Measurements from ENCODE around the gene CASZ1.
A peak's percentile ranks its signal among the peaks of the same experiment; 100 is the strongest.

CASZ1 gene

DNA sequence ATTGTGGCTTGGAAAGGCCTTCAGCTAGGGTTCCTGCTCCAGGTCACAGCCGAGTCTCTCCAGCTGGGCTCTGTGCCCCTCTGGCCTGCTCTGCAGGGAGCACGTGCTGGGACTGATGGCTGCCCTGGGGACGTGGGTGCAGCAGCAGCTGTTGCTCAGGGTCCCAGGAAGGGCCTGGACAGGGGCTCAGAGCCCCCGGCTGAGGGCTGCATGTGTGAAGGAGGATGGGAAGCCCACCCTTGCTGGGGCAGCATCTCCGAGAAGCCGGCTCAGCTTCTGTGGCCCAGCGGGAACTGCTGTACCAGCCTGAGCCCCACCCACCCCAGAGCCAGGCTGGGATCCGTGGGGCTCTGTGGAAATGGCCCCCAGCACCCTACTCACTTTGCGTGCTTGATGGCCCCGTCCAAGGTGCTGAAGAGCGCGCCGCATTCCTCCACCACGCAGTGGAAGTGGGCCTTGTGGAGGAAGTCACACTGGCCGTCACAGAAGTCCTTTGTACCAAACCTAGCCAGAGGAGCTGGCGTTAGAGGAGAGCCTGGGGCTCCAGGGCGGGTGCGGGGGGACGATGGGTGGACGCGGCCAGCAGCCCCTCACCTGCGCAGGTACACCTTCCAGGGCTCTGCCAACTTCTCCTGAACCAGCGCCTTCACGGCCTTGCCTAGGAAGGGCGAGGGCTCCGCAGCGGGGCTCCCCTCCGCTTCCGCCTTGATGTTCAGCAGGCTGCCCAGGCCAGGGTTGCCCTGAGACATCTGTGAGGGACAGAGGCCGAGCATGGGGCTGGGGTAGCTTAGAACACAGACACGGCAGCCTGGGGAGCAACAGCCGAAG is 147.5 kb downstream of the CASZ1 start:
- DNase-seq, result no peak

DNA sequence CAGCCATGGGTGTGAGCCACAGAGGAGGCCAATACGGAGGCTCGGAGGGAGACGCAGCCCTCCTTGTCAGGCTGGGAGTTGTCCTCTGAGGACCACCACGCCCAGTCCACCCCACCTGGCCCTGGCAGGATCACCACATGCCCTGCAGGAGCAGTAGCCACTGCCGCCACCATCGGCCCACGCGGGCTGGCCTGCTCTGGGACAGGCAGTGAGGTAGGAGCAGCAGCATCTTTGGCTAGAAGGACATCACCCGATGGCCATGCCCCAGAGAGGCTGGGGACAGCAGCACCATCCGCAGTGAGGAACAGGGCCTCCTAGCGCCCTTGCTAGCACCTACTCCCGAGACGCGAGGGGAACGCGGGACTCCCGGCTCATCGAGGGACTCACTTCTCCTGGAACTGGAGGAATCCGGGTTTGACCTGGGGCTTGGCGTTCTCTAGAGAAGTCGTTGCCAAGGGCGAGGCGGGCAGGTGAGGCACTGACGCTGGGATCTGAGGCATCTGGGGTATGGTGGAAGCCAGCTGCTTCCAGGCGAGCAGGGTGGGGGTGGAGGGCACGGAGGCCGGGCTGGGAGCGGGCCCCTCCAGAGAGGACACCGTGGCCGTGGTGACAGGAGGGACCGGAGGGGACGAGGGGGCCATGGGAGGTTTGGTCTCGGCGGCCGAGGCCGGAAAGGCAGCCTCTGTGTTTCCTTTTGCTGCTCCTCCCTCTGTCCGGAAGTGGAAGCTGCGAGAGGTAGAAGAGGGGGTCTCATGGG is 148.9 kb downstream of the CASZ1 start:
- no peak for DNase-seq

DNA sequence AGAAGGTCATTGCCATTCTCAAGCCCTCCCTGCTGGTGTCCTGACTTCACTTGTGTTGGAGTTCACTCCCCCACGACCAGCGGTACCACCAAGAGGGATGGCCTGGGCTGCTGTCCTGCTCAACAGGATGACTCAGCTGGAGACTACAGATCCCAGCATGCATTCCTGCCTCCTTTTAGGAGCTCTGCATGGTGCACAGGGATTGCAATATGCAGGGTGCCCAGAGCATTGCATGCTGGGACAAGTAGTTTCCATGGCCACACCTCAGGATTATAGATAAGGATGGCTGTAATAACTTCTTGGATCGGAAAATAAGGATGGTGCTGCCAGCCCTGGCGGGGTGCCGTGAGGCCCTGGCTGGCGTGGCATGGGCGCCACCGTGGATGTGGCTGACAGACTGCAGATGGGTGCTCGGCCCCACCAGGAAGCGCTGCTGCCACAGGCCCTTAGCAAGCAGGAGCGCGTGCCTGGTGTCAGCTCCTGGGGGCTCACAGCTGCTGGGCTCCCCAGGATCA is 150.0 kb downstream of the CASZ1 start:
- no peak for DNase-seq

DNA sequence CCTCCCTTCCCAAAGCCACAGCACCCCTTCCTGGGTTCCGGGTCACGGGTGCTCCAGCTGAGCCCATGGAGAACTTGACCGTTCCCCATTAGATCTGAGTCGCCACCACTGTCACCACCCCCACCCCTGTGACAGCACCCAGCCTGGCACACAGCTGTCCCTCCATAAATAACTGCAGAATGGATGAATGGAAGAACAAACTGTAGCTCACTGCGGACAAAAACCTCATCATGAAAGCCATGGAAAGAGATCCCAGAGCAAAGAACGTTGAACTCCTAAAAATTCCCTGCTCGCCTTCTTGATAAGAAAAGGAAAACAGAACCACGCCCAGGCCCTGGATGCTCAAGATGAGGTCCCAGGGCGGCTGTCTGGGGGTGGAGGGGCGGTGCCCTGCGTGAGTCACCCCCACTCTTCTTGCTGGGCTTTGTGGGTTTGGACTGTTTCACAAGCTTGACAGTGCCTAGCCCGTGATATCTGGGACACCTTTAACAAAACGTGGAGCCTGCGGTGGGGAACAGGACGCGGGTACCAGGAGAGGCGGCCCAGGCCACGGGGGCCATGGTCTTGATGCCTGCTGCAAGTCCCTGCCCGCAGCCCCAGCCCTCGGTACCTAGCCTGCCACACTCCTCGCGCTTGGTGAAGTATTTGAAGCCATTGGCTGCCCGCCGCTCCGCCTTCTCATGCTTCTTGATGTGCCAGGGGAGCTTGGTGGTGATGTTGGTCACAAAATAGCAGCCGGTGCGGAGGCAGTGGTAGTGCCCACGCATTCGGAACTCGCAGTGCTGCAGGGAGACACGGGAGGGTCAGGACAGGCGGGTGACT is 151.9 kb downstream of the CASZ1 start:
- DNase-seq, result no peak

DNA sequence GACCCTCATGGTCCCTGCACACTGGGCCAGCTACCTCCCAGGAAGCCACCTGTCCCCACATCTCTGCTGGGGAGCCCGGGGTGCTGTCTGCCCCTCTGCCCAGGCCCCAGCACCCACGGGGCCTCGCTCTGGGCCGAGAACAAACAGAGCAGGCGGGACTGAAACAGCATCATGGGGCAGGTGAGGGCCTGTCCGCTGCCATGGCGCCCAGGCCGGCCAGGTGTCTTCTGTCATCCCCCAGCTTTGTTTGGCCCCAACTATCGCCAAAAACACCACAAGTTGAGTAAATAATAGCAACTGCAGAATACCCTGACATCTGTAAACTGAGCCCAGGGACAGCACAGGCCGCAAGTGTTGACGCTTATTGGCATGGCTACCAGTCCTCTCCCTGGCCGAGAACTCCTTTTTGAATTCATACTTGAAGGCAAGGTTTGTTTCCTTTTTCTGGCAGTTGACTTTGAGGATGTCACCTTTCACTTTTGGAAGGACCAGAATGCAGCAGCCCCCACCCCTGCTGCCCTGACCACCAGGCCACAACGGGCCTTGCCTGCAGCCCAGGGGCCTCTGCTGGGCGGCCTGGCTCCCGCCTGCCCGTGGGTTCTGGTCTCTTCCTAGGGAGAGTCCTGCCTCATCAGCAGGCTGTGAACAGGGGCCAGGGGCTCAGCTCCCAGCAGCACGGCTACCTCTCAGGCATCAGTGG is 152.7 kb downstream of the CASZ1 start:
- DNase-seq, result peak; percentile 15

DNA sequence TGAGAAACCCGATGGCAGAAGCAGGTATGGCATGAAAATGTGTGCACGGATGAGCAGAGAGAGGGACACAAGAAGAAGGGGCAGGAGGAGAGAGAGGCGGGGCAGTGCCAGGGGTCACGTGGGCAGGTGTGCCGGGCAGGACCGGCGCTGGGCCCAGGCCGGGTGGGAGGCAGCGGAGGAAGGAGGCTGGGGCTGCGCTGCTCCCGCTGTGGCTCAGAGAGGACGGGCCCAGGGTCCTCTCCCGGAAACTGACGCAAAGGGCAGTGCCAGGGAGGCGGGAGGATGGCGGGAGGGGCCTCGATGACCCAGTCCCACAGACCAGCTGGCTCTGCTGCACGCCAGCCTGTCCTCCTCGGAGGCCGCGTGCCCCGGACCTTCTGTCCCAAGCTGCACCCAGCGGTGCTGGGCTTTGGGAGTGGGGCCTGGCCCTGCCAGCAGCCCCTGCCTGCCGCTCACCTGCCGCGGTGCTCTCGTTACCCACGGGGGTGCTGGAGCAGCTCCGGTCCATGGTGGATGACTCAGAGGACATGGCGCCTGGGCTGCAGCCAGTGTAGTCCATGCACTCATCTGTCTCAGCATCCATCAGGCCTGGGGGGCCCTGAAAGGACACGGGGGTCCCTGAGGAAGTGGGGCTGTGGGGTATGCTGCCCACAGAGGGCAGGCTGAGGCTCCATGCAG is 153.9 kb downstream of the CASZ1 start:
- no peak for DNase-seq

DNA sequence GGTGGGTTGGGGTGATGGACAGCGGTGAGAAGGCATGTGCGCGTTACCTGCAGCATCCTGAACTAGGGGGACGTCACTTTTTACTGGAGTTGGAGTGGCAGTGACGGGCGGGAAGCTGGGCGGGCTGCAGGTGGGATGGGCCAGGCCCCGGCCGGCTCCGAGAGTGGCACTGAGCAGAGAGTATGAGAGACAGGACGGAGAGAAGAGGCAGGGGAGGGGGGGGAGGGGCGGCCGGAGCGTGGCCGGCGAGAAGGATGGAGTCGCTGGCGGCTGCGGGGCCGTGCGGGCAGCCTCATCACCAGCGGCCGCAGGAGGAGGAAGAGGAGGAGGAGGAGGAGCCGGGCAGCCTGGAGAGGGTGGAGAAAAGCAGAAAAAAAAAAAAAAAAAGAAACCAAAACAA is 154.5 kb downstream of the CASZ1 start:
- DNase-seq, result no peak

DNA sequence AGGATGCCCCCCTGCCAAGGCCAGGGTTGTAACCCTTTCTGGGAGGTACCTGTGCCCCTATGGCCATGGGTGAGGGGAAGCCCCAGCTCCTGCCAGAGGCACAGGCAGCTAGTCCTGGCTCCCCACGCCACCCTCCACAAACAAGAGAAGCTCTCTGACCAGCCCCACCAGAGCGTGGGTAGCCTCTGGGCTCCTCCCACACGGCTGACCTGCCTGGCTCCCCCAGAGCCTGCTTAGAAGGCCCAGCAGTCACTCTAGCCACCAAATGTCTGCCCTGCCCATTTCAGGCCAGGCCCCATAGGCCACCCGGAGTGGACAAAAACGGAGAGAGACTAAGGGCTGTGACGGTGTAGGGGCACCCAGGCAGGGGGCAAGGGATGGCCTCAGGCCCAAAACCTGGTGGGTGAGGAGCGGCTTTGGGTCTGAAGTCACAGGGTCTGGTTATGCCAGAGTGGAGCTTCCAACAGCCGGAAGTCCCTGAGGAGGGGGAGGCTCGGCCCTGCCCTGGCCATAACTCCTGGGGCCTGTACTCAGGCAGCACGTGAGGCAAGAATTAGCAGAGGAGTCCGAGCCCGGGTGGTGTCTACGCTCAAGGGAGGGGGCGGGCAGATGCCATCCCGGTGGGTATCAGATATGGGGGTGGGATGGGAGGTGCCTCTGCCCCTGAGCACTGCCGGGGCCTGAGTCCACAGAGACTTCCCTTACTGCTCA is 155.4 kb downstream of the CASZ1 start:
- DNase-seq, result no peak

DNA sequence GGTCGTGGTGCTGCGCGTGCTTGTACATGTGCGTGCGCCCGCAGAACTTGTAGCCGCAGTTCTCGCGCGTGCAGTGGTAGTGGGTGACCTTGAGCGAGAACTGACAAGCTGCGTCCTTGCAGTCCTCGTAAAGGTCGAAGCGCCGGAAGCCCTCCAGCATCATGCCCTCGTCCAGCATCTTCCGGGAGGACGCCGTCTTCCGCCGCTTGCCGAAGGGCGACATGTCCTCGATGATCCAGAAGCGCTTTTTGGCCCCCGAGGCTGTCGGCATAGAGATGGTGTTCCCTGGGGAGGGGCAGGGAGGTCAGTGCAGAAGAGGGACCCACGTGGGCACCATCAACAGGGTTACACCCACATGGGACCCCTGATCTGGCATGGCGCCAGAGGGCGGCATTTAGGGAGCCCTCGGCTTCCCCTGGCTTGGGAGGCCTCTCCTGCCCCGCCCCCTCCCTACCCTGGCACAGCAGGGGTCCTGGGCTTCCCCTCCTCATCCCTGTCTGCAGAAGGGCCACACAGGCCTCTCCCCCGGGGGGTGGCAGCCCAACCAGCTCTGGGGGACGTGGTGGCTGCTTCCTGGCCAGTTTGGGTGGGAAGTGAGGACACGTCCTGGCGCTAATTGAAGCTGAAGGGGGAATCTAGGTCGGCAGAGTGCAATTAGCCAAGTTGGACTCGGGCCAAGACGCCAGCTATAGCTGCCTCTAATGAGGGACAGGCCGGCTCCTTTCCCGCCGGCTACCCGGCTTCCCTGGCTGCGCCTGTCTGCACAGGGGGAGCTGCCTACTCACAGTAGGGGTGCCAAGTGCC is 156.5 kb downstream of the CASZ1 start:
- peak; percentile 77 for DNase-seq

DNA sequence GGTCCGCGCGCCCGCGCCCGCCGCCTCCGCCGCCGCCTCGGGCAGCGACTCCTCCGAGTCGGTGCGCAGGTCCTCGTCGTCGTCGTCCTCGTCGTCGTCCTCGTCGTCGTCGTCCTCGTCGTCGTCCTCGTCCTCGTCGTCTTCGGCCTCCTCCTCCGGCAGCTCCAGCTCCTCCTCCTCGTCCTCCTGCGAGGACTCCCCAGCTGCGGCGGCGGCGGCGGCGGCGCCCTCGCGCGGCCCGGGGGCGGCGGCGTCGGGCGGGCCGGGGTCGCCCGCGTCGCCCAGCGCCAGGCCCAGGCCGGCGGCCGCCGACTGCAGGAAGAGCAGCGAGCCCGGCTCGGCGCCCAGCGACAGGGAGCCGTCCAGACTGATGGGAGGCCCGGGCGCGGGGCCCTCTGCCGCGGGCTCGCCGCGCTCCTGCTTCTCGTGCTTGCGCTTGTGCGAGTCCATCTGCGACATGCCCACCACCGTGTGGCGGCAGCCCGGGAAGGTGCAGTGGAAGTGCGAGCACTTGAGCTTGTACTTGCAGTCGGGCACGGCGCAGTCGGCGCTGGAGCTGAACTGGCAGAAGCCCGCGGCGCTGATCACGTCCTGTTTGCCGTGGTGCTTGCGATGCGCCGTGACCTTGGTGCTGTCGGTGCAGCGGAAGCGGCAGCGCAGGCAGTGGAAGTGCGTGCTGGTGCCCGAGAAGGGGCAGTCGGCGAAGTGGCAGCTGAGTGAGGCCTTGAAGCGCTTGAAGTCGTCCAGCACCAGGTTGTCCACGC is 157.3 kb downstream of the CASZ1 start:
- no peak for DNase-seq

DNA sequence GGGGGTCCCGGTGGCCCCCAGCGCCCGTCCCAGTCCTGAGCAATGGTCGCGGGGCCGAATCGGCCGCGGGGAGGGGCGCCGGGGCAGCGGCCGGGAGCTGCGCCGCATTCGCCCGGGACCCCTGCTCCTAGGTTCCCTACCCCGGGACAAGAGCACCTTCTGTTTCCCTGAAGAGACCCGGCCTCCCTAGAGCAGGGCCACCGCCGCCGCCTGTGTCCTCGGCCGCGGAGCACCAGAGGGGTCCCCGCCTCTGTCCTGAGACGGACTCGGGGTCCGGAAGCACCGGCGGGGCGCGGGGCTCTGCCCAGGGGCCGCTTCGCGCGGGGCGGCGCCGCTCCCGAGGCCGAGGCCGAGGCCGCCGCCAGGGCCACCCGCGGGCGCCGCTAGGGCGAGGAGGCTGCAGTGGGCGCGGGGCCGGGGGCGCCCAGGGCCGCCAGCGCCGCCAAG is 157.9 kb downstream of the CASZ1 start:
- no peak for DNase-seq

DNA sequence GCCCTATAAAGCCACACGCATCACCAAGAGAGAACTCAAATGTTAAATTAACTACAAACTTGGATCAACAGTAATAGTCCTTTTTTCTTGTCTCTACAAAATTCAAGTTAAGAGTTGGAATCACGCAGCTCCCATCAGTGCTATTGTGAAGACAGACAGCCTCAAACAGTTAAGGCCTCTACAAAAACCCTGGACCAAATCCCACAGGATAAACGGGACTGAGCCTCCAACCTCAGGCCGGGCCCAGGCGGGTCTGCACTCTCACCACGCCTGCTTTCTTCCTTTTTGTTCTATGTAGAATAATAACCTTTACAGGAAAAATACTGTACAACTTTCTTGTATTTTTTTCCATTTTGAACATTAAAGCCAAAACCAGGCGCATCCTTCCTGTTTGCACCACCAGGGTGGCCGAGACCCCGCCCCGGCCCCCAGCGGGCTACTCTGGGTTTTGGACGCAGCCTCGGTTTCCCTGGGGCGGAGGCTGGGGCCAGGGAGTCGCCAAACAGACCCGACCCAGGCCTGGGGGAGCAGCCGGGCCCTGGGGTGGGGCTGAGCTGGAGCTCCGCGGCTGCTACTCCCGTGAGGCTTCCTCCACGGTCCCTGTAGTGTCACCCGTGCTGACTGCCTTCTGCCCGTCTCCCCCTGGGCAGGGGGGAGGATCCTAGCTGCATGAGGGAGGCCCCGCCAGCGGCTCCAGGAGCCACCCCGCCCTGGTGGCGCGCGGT is 158.4 kb downstream of the CASZ1 start:
- no peak for DNase-seq

DNA sequence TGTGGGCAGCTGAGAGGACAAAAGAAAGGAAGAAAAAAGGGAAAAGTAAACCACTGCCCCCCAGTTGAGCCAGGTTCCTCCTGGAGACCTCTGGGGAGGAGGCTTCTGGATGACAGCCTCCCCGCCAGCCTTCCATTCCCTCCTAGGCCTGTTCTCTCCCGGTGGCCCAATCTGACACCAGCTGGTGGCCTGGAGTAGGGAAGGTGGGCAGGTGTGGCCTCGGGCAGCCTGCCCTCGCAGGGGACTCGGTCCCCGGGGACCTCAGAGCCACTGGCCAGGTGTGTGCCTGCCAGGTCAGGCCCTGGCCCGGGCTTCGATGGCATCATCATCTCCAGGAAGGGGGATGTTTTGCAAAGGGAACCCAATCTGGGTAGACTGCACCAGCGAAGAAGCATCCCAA is 159.0 kb downstream of the CASZ1 start:
- no peak for DNase-seq

DNA sequence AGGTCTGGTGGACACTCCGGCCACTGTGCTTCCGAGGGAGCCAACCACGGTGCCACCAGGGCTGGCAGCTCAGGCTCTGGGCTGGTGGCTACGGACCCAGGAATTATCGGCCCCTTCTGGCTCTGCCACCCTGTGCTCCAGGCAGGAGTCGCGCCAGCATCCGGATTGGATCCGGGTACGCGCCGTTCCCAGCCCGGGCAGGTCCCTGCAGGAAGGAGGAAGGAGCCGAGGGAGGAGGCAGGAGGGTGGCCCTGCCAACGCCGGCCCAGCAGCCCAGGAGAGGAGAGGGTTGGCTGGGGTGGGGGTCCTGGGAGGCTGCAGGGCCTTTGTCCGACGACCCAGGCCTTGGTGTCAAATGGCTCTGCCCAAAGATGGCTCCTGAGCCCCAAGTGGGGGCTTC is 160.5 kb downstream of the CASZ1 start:
- DNase-seq, result no peak

DNA sequence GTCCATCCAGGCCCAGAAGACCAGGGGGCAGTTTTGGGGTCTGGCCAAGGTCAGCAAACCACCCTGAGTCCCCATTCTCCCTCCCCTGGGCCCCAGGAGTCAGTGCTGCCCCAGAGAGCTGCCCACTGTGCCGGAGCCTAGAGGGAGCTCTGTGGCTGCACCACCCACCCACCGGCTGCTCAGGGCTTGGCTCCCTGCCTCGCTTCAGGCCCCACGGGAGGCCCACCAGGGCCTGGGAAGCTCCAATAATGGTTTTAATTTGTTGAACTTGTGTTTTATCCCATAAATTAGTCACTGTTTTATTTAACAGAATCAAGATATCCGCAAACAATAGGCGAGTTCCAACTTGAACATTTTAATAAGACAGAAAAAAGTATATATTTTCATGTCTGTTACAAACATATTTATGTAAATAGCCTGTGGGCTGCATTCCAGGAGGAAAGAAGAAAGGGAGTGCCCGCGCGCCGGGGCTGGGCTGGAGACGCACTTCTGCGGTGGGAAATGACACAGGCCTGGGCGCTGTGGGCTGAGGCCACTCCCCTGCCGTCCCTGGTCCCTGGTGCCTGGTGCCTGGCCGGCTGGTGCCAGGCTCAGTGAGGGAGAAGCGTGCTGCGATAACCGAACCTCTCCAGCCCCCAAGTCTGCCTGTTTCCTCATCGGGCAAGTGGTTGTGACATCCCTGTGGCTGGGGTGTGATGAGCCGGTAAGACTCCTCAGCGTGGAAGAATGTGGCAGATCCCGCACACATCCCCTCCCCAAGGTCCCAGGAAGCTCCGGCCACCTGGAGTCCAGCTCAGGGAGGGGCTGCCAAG is 161.2 kb downstream of the CASZ1 start:
- no peak for DNase-seq

DNA sequence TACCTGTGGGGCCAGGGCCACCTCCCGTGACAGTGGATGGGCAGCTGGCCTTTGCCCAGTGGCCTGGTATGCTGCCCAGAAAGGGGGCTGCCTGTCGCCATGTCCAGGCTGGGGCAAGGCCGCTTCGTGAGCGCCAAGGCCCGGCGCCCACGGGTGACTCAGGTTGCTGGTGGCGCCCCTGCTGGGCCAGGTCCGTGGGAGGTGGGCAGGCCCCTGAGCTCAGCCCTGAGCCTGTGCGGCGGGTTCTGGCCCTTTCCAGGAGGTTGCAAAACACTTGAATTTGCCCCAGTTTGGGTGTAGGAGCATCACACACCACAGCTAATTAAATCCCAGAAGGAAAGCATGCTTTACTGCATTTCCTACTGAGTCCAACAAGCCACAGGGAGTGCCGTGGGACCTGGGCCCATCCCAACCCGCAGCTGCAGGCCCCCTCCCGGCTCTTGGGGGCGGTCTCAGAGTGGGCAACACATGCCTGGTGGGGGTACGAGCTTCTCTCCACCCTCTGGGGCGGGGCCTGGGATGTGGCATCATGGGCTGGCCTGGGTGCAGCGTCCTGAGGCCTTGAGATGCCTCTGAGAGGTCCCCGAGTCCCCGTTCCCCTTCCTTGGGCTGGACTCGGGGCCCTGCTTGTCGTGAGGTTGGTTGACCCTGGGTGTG is 161.9 kb downstream of the CASZ1 start:
- no peak for DNase-seq

DNA sequence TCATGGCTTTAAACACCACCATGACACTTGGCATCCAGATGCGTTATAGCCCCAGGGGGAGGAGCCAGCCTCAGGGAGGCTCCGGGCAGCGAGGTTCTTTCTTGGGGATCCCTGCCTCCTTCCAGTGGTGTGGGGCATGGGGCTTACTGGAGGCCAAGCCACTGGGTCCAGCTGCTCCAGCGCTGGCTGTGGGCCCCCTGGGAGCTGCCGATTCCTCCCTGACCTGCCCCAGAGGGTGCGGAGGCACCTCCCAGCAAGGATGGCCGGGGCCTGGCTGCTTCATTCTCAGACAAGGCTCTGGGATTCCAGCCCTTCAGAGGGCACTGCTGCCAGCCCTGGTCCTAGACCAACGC is 162.4 kb downstream of the CASZ1 start:
- DNase-seq, result no peak

DNA sequence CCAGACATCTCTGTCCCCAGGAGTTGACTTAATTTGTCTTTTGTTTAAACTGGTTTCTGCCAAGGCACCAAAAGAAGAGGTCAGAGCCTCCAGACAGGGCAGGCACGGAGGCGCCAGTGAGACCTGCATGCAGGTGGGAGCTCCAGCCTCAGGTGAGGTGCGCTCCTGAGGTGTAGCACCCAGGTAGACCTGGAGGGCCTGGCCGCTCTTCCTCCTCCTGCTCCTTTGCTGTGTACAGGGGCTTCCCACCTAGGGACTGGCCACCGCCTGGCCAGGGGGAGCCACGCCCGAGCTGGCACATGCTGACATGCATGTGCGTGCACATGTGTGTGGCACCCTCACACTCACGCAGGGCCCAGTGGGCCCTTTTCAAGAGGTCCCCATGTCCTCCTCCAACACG is 163.0 kb downstream of the CASZ1 start:
- no peak for DNase-seq
